Femur (tissue), 1 donor: ENCODE results near the gene ANKRD55.
A peak's percentile ranks its signal among the peaks of the same experiment; 100 is the strongest.
"Not testable (repeated sequence)": the region's sequence is repeated elsewhere in the genome, so short reads cannot be mapped to it uniquely, and the experiment has no call there.

Experiments
- DNase-seq: peaks from one replicate; pipeline ENCODE4 v3.0.0-alpha.2; 2017

Gene ANKRD55

GRCh38 chr5:56251918-56252553 lies 18.9 kb upstream of the ANKRD55 start:
- DNase-seq: no peak

GRCh38 chr5:56251440-56251839 lies 18.3 kb upstream of the ANKRD55 start:
- no peak for DNase-seq

- no peak for DNase-seq
Observed at GRCh38 chr5:56250011-56250410, 16.9 kb upstream of the ANKRD55 start.

- not testable (repeated sequence) for DNase-seq
Observed at GRCh38 chr5:56249085-56249484, 16.0 kb upstream of the ANKRD55 start.

DNA sequence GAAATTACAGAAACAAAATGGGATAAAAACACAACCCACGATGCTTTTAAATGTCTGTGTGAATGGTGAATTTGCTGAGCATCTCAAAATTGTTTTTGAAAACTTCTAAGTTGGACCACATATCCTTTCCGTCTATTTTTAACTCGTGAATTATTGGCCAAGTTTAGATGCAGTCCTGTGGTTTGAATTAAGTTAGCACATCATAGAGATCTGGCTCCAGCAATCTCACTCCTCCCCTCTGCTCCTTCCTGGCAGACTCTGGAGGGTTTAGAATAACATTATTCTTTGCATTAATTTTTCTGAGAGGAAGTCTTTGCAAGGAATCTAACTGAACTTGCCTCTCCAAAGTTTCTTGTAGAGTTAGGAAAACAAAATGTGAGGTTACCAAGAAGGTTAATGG lies 14.5 kb upstream of the ANKRD55 start:
- peak; percentile 43 for DNase-seq

DNA sequence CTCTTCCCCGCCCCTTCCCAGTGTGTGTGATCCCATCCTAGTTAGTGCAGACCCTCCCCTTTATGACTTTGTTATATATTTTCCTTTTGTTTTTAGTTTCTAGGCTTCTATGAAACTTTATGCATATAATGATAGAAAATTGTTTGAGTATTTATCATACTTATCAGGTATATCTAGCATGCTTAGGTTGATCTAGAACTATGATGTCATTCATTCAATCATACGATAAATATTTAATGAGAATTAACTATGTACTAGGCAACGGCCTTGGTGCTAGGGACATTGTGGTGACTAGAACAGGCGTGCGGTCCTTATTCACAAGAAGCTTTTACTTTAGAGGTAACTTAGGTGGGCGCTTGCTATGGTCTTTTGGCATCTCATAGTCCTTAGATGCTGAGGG lies 13.6 kb upstream of the ANKRD55 start:
- DNase-seq: no peak

DNA sequence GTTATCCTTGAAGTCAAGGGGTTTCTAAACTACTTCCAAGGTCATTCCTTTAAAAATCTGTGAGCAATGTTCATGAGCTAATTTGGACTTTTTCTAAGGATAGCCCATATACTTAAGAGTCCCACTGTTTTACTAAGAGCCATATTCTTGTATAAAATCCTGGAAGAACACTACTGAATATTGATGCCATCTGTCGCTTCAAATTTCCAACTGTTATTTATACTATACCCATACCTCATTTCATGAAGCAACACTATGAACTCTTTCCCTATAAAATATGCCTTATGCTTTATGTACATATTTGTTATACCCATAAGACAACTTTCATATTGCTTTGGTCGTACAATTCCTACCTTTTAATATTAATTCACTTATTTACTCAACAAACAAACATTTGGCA lies 12.4 kb upstream of the ANKRD55 start:
- no peak for DNase-seq

DNA sequence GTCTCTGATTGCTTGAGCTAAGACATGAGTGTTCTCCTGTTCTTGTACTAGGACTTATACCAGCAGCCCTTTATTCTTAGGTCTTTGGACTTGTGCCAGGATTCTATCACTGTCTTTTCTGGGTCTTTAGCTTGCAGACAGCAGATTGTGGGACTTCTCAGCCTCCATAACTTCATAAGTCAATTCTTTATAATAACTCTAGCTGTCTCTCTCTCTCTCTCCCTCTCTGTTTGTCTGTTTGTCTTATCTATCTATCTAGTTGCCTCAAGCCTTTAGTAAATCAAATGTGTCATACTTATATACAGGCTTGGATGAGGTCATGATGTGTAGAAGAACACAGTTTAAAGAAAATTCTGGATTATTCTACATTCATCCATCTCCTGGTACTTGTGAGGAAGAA lies 11.5 kb upstream of the ANKRD55 start:
- DNase-seq: no peak

DNA sequence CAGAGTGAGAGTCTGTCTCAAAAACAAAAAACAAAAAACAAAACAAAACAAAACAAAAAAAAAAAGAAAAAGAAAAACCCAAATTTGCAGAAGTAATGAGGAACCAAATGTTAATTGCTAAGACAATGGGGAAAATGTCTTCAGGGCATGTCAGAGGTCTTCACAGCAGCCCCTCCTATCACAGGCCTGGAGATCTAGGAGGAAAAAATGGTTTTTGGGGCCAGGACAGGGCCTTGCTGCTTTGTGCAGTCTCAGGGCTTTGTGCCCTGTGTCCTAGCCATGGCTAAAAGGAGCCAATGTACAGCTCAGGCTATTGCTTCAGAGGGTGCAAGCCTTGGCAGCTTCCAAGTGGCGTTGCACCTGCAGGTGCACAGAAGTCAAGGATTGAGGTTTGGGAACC lies 9.1 kb upstream of the ANKRD55 start:
- DNase-seq: not testable (repeated sequence)

GRCh38 chr5:56232538-56232937 lies 592 bp downstream of the ANKRD55 start:
- no peak for DNase-seq

DNA sequence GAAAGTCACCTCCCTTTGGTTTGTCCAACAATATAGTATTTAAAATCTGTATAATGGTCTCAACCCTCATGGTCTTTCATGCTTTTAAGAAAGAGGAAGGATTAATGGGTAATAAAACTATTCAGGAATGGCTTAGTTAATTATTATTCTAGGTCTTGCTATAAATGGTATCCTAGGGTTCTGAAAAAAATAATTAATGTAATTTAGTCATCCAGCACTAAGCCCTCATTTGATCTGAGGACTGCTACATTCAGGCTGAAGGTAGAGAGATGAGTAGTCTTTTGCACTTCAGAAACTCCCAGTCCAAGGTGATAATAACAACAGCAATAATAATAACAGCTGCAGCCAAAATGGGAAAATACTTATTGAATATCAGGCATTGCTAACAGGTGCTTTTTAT lies 2.6 kb downstream of the ANKRD55 start:
- no peak for DNase-seq

GRCh38 chr5:56229111-56229510 lies 4.0 kb downstream of the ANKRD55 start:
- DNase-seq: no peak

- no peak for DNase-seq
Observed at GRCh38 chr5:56228631-56229030, 4.5 kb downstream of the ANKRD55 start.

GRCh38 chr5:56227691-56228090 lies 5.4 kb downstream of the ANKRD55 start:
- no peak for DNase-seq

DNA sequence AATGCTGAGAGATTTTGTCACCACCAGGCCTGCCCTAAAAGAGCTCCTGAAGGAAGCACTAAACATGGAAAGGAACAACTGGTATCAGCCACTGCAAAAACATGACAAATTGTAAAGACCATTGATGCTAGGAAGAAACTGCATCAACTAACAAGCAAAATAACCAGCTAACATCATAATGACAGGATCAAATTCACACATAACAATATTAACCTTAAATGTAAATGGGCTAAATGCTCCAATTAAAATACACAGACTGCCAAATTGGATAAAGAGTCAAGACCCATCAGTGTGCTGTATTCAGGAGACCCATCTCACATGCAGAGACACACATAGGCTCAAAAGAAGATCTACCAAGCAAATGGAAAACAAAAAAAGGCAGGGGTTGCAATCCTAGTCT lies 9.8 kb downstream of the ANKRD55 start:
- DNase-seq: not testable (repeated sequence)

DNA sequence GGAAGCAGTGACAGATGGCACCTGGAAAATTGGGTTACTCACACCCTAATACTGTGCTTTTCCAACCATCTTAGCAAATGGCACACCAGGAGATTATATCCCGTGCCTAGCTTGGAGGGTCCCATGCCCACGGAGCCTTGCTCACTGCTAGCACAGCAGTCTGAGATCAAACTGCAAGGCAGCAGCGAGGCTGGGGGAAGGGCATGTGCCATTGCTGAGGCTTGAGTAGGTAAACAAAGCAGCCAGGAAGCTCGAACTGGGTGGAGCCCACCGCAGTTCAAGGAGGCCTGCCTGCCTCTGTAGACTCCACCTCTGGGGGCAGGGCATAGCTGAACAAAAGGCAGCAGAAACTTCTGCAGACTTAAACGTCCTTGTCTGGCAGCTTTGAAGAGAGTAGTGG lies 11.5 kb downstream of the ANKRD55 start:
- DNase-seq: not testable (repeated sequence)

DNA sequence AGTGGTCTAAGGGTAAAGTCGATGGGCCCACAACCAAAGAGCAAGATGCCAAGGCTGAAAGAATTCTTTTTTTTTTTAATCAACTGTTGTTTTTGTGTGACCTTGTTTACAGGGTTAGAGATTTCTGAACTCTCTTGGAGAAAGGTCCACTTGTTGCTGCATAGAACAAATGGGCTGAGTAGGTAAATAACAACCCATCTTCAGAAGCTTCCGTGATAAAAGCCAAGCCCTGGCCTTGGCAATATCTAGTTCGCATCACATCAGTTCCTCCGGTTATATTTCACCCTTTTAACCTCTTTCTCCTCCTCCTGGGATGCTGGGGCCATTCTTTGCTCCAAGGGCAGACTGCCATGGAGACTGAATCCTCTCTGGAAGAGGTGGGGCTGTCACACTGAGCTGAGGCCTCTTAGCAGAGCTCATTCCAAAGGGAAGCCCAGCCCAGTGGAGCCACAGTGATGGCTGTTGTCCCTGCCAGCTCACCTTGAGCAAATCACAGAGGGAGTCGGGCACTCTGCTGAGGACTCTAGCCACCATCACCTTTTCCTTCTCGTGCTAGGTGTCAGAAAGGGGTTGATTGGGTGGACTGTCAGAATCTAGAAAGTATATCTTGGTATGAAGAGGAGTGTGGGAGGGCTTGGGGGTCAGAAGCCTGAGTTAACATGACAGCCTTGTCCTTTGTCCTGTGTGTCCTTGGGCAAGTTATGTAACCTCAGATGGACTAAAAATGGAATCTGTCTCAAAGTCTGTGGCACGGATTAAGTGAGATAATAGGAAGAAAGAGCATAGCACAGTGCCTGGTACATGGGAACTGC lies 17.9 kb downstream of the ANKRD55 start:
- DNase-seq: no peak

DNA sequence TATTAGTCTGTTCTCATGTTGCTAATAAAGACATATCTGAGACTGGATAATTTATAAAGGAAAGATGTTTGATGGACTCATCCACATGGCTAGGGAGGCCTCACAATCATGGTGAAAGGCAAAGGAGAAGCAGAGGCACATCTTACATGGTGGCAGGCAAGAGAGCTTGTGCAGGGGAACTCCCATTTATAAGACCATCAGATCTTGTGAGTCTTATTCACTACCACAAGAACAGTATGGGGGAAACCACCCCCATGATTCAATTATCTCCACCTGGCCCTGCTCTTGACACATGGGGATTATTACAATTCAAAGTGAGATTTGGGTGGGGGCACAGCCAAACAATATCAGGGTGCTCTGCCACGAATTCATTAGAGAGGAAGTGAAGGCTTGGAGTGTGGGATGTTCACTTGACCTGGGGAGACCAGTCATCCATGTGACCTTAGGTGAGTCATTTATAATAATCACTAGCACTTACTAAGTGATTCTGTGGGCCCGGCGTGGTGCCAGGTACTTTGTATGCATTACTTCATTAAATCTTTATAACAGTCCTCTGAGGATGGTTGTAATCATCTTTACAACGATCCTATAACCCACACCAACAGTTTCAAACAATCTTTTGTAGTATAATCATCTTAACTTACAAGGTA lies 19.1 kb downstream of the ANKRD55 start:
- not testable (repeated sequence) for DNase-seq

DNA sequence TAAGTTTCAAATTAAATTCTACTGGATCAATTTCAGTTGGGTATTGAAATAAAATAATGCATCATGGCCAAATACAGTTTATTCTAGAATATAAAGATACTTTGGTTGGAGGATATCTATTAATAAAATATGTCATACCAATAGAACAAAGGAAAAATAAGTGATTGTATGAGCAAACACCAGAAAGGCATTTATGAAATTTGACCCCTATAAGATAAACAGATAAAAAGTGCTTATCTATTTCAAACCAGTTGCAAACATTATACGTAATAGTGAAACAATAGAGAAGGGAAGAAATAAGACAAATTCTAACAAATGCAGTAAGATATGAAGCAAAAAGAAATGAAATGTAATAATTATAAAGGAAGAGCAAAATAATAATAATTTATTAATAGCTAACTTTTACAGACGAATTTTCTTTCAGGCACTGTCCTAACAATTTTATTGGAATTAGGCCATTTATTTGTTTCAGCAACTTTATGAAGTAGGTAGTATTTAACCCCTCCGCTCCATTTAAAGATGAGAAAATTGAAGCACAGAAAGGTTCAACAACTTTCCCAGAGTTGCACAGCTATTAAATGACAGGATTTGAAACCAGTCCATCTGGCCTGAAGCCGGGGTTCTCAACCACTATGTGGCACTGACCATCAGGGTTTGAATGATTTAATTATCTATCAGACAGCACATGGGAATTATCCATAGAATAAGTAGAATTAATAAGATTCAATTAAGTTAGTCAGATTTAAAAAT lies 20.8 kb downstream of the ANKRD55 start:
- no peak for DNase-seq

GRCh38 chr5:56211298-56211865 lies 21.7 kb downstream of the ANKRD55 start:
- no peak for DNase-seq

- DNase-seq: no peak
Observed at GRCh38 chr5:56208681-56209080, 24.4 kb downstream of the ANKRD55 start.

DNA sequence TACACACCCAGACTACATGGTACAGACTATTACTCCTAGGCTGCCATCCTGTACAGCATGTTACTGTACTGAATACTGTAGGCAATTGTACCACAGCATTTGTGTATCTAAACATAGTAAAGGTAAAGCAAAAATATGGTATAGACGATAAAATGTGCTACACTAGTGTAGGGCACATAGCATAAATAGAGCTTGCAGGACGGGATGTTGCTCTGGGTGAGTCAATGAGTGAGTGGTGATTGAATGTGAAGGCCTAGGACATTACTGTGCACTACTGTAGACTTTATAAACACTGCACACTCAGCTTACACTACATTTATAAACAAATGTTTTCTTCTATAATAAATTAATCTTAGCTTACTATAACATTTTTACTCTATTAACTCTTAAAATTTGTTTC lies 25.6 kb downstream of the ANKRD55 start:
- no peak for DNase-seq
